DMS153 (cell line): ENCODE measurements around the gene RELN.
A peak's percentile ranks its signal among the peaks of the same experiment; 100 is the strongest.
"Not testable (repeated sequence)": the region's sequence is repeated elsewhere in the genome, so short reads cannot be mapped to it uniquely, and the experiment has no call there.

Source experiments
- DNase-seq: peaks from one replicate; lab custom pipeline; 2025; lab: John Stamatoyannopoulos, UW

RELN gene

DNA sequence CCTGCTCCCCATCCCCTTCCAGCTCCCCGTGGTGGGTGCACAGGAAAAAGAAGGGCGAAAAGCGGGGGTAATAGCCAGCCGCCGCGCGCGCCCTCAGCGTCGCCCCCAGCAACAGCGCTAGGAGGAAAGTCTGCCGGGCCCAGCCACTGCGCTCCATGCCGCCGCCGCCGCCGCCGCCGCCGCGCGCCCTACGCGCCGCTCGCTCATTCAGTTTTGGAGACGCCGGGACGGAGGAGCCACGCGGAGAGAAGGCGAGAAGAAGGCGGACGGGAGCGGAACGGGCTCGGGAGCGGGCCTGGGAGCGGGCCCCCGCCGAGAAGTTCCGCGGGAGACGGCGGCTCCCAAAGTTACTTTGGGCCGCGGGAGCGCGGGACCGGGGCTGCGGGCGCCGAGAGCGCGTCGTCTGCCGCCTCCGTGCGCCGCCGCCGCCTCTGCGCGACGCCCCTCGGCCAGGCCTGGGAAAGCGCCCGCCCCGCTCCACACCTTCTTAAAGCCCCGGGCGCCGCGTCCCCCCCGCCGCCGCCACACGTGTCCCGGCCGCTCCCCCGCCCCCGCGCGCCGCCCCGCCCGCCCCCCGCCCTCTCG, at the start of gene RELN:
RELN (minus strand) TSS at position 459 of the 585 bp plus-strand sequence; CDS start at position 157, 302 bp downstream.
- DNase-seq, result peak; percentile 24

DNA sequence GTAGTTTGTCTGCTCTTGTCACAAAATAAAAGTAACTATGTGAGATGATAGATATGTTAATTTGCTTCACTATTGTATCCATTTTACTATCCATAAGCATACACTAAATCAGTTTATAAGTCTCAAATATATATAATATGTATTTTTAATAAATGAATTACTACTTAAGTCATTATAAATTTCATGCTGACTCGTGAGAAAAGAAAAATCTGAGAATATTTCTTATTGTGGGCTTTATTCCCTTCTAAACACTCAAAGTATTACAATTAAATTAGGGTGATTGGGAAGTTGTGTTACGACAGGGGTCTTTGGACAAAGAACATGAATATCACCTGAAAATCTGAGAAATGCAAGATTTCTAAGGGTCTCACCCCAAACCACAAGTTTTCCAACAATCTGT, 48.7 kb upstream of the RELN start:
- no peak for DNase-seq

DNA sequence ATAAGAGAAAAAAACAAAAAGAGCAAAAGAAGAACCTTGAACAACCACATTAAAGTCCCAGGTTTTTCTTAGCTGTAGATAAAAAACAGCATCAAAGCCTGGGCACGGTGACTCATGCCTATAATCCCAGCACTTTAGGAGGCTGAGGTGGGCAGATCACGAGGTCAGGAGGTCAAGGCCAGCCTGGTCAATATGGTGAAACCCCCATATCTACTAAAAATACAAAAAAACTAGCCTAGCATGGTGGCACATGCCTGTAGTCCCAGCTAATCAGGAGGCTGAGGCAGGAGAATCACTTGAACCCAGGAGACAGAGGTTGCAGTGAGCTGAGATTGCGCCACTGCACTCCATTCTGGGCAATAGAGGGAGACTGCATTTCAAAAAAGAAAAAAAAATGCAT, 47.4 kb upstream of the RELN start:
- not testable (repeated sequence) for DNase-seq

DNA sequence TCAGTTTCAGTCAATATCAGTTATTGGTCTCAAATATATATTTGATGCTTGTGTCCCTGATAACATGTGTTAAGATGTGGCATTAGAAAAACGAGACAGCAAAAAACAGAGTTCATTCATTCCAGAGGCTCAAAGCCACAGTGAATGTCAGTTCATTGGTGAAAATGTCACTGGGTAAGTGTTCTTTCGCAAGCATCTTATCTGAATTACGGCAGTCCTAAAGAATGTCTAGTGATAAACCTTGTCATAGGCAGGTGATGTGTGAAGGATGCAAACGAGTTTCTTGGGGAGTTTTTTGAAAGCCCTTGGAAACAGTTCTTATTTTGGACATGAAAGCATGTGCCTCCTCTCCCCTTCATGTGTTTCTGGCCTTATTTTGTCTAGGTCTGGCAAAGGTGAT, 45.9 kb upstream of the RELN start:
- no peak for DNase-seq

- no peak for DNase-seq
Observed at GRCh38 chr7:104034679-104035078, 45.2 kb upstream of the RELN start.

GRCh38 chr7:104033837-104034236, 44.4 kb upstream of the RELN start:
- no peak for DNase-seq

DNA sequence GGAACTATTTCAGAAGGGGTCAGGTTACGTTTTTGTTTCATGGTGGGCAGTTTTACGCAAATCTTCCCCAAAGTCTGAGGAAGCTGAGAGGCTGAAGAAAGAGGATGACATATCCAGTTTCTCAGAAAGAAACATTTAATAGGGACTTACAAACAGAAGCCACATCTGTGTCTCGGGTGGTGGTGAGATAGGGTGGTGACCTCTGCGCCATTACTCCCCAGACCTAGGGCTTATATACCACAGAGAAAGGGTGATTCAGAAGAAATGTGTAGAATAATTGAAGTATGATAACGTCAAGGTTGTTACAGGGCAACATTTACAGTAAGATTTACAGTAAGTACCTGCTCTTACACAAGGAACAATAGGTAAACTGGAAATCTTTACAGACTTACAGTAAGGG, 43.0 kb upstream of the RELN start:
- no peak for DNase-seq

- DNase-seq, result no peak
Observed at GRCh38 chr7:104029765-104030164, 40.3 kb upstream of the RELN start.

GRCh38 chr7:104024632-104025031, 35.2 kb upstream of the RELN start:
- no peak for DNase-seq

DNA sequence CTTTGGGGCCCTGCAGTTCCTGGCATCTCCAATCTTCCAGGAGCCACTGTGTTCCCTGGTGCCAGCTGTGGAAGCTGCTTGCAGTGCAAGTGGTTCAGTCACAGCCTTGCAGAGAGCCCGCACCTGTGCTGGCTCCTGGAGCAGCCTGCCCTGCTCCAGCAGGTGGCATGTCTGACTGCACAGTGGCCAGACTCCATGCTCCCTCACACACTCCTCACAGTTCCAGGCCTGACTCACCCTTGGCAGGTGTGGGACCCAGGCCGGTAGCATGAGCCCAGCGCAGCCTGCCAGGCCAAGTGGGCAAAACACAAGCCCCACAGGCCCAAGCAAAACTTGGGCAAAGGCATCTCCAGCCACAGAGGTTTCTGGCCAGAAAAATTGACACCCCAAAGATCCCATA, 33.6 kb upstream of the RELN start:
- DNase-seq, result no peak

GRCh38 chr7:104018425-104018824, 29.0 kb upstream of the RELN start:
- DNase-seq, result no peak

GRCh38 chr7:104017001-104017400, 27.5 kb upstream of the RELN start:
- DNase-seq, result no peak

GRCh38 chr7:104012835-104013234, 23.4 kb upstream of the RELN start:
- DNase-seq, result no peak

- DNase-seq, result no peak
Observed at GRCh38 chr7:104011829-104012228, 22.4 kb upstream of the RELN start.

DNA sequence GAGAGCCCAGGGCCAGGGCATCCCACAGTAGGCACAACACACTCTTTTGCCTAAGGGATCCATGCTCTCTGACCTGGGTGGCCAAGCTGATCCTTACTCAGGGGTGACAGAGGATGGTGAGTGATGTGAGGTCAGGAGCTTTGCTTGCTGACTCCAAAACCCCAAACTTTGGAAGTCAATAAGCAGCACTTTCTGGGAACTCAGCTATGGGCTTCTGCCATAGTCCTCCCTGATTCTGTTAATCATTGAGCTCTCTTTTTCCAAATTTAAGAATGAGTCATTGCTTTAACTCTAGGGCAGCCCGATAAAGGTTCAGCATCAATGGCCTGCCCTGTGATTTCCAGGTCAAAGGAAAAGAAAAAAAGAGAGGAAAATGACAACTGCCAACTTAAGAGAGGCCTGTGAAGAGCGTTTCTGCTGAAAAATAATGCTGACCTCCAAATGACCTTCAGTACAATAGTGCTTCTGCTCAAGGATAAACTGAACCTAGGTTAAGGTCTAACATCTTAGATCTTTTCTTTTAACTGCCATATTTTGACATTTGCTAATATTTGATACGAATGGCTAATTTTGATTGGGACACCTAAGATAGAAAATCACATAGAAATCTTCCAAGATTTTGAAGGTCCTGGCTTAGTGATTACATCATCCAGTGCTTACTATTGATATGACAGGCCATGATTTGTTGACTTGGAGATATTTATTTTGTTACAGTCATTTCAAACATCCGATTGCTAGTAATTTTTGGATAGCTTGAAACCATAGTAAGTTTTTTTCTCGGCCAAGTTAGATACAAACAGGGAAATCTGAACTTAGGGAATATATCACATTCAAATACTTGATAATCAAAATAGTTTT, 20.8 kb upstream of the RELN start:
- no peak for DNase-seq

GRCh38 chr7:104008107-104008506, 18.6 kb upstream of the RELN start:
- no peak for DNase-seq

DNA sequence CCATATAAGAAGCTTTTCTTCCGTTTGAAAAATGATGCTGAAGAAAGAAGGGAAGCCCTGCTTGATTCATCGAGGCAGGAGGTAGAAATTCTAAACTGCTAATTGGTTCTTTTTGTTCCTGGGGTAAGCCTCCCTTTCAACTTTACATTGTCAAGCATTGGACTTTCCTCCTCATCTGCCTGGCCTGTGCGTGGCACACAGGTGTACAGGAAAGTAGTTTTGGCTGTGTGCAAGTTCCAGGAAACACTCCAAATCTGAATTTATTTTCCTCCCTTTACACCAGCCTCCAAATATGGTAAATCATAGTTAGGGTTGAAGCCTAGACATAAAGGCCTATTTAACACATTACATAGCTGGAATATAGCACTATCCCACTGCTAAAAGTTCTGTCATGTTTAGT, 18.2 kb upstream of the RELN start:
- no peak for DNase-seq

DNA sequence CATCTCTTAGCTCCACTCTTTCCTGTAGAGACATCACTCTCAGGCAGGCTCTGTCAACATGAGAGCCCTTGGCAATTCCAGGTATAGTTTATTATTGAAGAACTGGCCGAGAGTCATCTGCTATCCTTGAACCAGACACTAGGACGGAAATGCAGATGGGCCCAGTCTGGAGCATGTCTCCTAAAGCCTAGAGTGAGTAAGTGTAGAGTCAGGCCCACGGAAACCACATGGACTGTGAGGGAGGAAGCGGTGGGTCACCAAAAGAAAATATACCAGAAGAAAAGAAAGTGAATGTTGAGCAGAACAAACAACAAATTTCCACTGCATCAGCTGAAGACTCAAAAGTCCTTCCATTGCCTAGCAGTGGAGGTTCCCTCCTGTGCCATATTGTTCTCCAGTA, 15.7 kb upstream of the RELN start:
- no peak for DNase-seq

- no peak for DNase-seq
Observed at GRCh38 chr7:103996639-103997038, 7.2 kb upstream of the RELN start.

DNA sequence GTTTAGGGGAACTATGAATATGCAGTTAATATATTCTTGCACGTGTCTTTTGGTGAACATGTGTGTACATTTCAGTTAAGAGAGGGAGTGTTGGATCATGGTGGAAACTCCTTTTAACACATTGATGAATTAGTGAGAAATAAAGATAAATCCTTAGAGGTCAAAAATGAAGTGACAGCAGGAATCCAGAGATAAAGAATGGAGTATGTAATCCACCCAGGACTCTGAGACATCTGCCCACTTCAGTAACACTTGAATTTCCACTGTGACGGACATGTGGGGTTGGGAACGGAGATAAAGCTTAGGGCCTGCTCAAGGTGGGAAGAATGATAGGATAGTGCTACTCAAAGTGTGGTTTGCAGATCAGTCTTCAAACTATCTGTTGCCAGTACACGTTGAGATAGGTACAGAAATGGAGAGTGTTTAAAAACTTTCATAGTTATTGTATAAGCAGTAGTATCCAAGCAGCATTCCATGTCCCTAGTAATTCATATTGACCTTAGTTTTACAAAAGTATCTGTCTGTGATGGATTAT, 6.6 kb upstream of the RELN start:
- DNase-seq, result no peak

GRCh38 chr7:103995554-103995953, 6.1 kb upstream of the RELN start:
- no peak for DNase-seq

- DNase-seq, result no peak
Observed at GRCh38 chr7:103993551-103993950, 4.1 kb upstream of the RELN start.

- DNase-seq, result no peak
Observed at GRCh38 chr7:103991406-103991805, 1.9 kb upstream of the RELN start.
